B cell (primary cell): ENCODE results near the gene WDR70.

Experiments
- EZH2 ChIP-seq: IDR thresholded peaks from 2 replicates; pipeline ENCODE4 v1.6.1; 2012; ENCODE audit warnings: borderline replicate concordance, low read depth, mild to moderate bottlenecking, moderate library complexity, low read length; ENCODE audit not compliant: insufficient read depth, poor library complexity, severe bottlenecking
- TF ChIP-seq, protein P1 (sequence below): fragments of 200-600 bp; IDR thresholded peaks from one replicate; pipeline ENCODE4 v1.8.0; 2022; ENCODE audit warnings: antibody characterized with exemption, mild to moderate bottlenecking

DNA sequence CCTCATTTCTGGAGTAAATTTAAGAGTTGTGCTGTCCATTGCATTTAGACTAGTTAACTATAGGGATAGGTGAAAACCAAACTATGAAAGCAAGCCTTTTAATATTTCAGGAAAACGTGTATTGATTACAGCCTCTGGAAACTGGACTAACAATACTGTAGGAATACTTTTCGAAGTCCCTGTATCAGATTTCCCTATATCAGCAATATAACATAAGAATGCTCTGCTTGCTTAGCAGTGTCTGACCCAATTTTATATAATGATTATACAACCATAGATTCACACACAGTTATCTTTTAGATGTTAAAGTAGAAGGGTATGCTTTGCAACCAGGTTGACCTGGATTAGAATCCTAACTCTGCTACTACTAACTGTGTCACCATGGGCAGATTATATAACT is 203.1 kb downstream of the WDR70 start:
- TF ChIP-seq, protein P1, sequence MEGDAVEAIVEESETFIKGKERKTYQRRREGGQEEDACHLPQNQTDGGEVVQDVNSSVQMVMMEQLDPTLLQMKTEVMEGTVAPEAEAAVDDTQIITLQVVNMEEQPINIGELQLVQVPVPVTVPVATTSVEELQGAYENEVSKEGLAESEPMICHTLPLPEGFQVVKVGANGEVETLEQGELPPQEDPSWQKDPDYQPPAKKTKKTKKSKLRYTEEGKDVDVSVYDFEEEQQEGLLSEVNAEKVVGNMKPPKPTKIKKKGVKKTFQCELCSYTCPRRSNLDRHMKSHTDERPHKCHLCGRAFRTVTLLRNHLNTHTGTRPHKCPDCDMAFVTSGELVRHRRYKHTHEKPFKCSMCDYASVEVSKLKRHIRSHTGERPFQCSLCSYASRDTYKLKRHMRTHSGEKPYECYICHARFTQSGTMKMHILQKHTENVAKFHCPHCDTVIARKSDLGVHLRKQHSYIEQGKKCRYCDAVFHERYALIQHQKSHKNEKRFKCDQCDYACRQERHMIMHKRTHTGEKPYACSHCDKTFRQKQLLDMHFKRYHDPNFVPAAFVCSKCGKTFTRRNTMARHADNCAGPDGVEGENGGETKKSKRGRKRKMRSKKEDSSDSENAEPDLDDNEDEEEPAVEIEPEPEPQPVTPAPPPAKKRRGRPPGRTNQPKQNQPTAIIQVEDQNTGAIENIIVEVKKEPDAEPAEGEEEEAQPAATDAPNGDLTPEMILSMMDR, result no peak
- no peak for TF ChIP-seq EZH2
